Liver (tissue), 9 donors: ENCODE results near the gene ARMH1. TPM values are rescaled to one million over a fixed set of nuclear protein-coding genes. Genes with fewer than 3 reads are reported as not detected.
A peak's percentile ranks its signal among the peaks of the same experiment; 100 is the strongest.

Experiments used
- DNase-seq: peaks from one replicate; pipeline ENCODE4 v3.0.0-alpha.2; 2017; ENCODE audit warnings: low spot score
- H3K27ac ChIP-seq, 2 donors: one replicate each; pipeline ENCODE4 v1.7.0; 2013; ENCODE audit warnings: inconsistent platforms in 2 of 2, low read length in 2 of 2, control low read depth in 1 of 2, low read depth in 1 of 2, mild to moderate bottlenecking in 1 of 2
- H3K27me3 ChIP-seq, 4 donors: one replicate each; pipeline versions ENCODE4 v1.6.1 to v1.7.0; 2013; ENCODE audit warnings: low read length in 3 of 4, inconsistent platforms in 1 of 4, mild to moderate bottlenecking in 1 of 4, moderate library complexity in 1 of 4; ENCODE audit not compliant: control insufficient read depth in 4 of 4, insufficient read depth in 4 of 4
- H3K36me3 ChIP-seq, 4 donors: one replicate each; pipeline versions ENCODE4 v1.6.1 to v1.7.0; 2013; ENCODE audit warnings: low read length in 3 of 4, mild to moderate bottlenecking in 3 of 4, low read depth in 1 of 4, moderate library complexity in 1 of 4; ENCODE audit not compliant: control insufficient read depth in 4 of 4, insufficient read depth in 3 of 4
- H3K4me1 ChIP-seq, 4 donors: one replicate each; pipeline versions ENCODE4 v1.6.1 to v1.7.0; 2013; ENCODE audit warnings: low read length in 3 of 4, mild to moderate bottlenecking in 3 of 4, moderate library complexity in 1 of 4; ENCODE audit not compliant: control insufficient read depth in 4 of 4, insufficient read depth in 4 of 4
- H3K4me3 ChIP-seq, 3 donors: one replicate each; pipeline versions ENCODE4 v1.6.1 to v1.7.0; 2013; ENCODE audit warnings: low read length in 3 of 3, control low read depth in 1 of 3, low read depth in 1 of 3, mild to moderate bottlenecking in 1 of 3
- H3K9ac ChIP-seq, 2 donors: one replicate each; pipeline ENCODE4 v1.7.0; 2013; ENCODE audit warnings: low read length in 2 of 2, mild to moderate bottlenecking in 2 of 2, moderate library complexity in 2 of 2, control low read depth in 1 of 2, low read depth in 1 of 2
- H3K9me3 ChIP-seq, 4 donors: one replicate each; pipeline versions ENCODE4 v1.6.1 to v1.7.0; 2013; ENCODE audit warnings: low read length in 3 of 4; ENCODE audit not compliant: control insufficient read depth in 4 of 4
- ATF3 ChIP-seq: IDR thresholded peaks from 2 replicates; pipeline ENCODE4 v1.6.1; 2016; ENCODE audit warnings: antibody characterized with exemption
- CTCF ChIP-seq: fragments of 150-350 bp; IDR thresholded peaks from 2 replicates; pipeline ENCODE4 v1.5.1; 2017; ENCODE audit warnings: improper control_type of control experiment, low read depth, low read length; ENCODE audit not compliant: missing input control
- EGR1 ChIP-seq, 2 donors: IDR thresholded peaks; 2 replicates each; pipeline ENCODE4 v1.6.1; 2016 to 2018; ENCODE audit warnings: antibody characterized with exemption in 2 of 2, low read depth in 2 of 2
- FOXA1 ChIP-seq: IDR thresholded peaks from 2 replicates; pipeline ENCODE4 v1.6.1; 2016; ENCODE audit warnings: antibody characterized with exemption
- FOXA2 ChIP-seq: IDR thresholded peaks from 2 replicates; pipeline ENCODE4 v1.6.1; 2016; ENCODE audit warnings: antibody characterized with exemption
- GABPA ChIP-seq, 2 donors: IDR thresholded peaks in 1 of 2; conservative IDR thresholded peaks in 1 of 2; 2 replicates each; pipeline ENCODE4 v1.6.1; 2016; ENCODE audit warnings: antibody characterized with exemption in 2 of 2, mild to moderate bottlenecking in 1 of 2, moderate library complexity in 1 of 2
- HNF4A ChIP-seq, 2 donors: conservative IDR thresholded peaks; 2 replicates each; pipeline ENCODE4 v1.6.1; 2016; ENCODE audit warnings: antibody characterized with exemption in 2 of 2, mild to moderate bottlenecking in 2 of 2
- HNF4G ChIP-seq: IDR thresholded peaks from 2 replicates; pipeline ENCODE4 v1.6.1; 2016; ENCODE audit warnings: antibody characterized with exemption
- JUND ChIP-seq, 2 donors: IDR thresholded peaks; 2 replicates each; pipeline ENCODE4 v1.6.1; 2016; ENCODE audit warnings: antibody characterized with exemption in 2 of 2
- MAX ChIP-seq: IDR thresholded peaks from 2 replicates; pipeline ENCODE4 v1.6.1; 2016; ENCODE audit warnings: antibody characterized with exemption
- NR2F2 ChIP-seq: IDR thresholded peaks from 2 replicates; pipeline ENCODE4 v1.6.1; 2016; ENCODE audit warnings: antibody characterized with exemption
- RAD21 ChIP-seq, 2 donors: IDR thresholded peaks; 2 replicates each; pipeline ENCODE4 v1.6.1; 2016; ENCODE audit warnings: antibody characterized with exemption in 2 of 2, mild to moderate bottlenecking in 2 of 2
- REST ChIP-seq: IDR thresholded peaks from 2 replicates; pipeline ENCODE4 v1.6.1; 2016; ENCODE audit warnings: antibody characterized with exemption, mild to moderate bottlenecking
- RXRA ChIP-seq, 2 donors: IDR thresholded peaks; 2 replicates each; pipeline ENCODE4 v1.6.1; 2017 to 2018; ENCODE audit warnings: antibody characterized with exemption in 2 of 2, mild to moderate bottlenecking in 1 of 2
- SP1 ChIP-seq: IDR thresholded peaks from 2 replicates; pipeline ENCODE4 v1.6.1; 2018; ENCODE audit warnings: antibody characterized with exemption, mild to moderate bottlenecking
- TAF1 ChIP-seq: conservative IDR thresholded peaks from 2 replicates; pipeline ENCODE4 v1.6.1; 2016; ENCODE audit warnings: antibody characterized with exemption, mild to moderate bottlenecking
- YY1 ChIP-seq: IDR thresholded peaks from 2 replicates; pipeline ENCODE4 v1.6.1; 2016; ENCODE audit warnings: antibody characterized with exemption, mild to moderate bottlenecking
- ZBTB33 ChIP-seq: IDR thresholded peaks from 2 replicates; pipeline ENCODE4 v1.6.1; 2016; ENCODE audit warnings: antibody characterized with exemption
- WGBS: extraction: QIAGEN DNeasy Blood & Tissue Kit; methylation state at CpG from one replicate; pipeline ENCODE4 v1.1.7; 2013; 5-methylcytosine and 5-hydroxymethylcytosine counted together
- polyA plus RNA-seq, 2 donors: library from polyadenylated mRNA; stranded (reverse) in 1 of 2; unstranded in 1 of 2; fragments of 200-250 nt in 1 of 2; fragments of >200 nt in 1 of 2; fragmentation: Nextera tagmentation in 1 of 2; extraction: Ambion mirVana in 1 of 2; gene quantifications; one replicate each; pipeline versions ENCODE4 v1.2.1 to v1.2.3, GENCODE V29; 2013 to 2015
- total RNA-seq, 2 donors: library from RNA; depleted of rRNA; stranded (reverse); fragments of >200 nt; gene quantifications; one replicate each; pipeline ENCODE4 v1.2.3, GENCODE V29; 2014
- donor health status: healthy.
- donor health status: healthy.
- donor health status: healthy.
- donor health status: healthy.
- donor health status: healthy.

The ARMH1 gene
- total and polyA plus RNA-seq, 4 donors: 2.2 to 20.3 (median 5.5) TPM

GRCh38 chr1:44636688-44637598 lies 37.6 kb upstream of the ARMH1 start:
- H3K27ac ChIP-seq: no peak overlapping the region
- H3K9me3 ChIP-seq: no peaks in the 10 kb centered on the region
- H3K9ac ChIP-seq: no peak overlapping the region
- peaks cover 3 to 18% (median 14%) of the 10 kb centered on the region in 4 donors for H3K4me1 ChIP-seq
- H3K36me3 ChIP-seq: peaks cover 24 to 58% (median 36%) of the 10 kb centered on the region in 4 donors
- no peak overlapping the region for H3K4me3 ChIP-seq
- no peaks in the 10 kb centered on the region for H3K27me3 ChIP-seq
- peak; percentile 44 for DNase-seq
- TF ChIP-seq SP1: no peak
- TF ChIP-seq HNF4G: no peak
- no peak for TF ChIP-seq ZBTB33
- no peak for TF ChIP-seq FOXA1
- no peak for TF ChIP-seq RXRA (IDR thresholded peaks at IDR 0.05)
- no peak for TF ChIP-seq MAX
- TF ChIP-seq JUND (IDR thresholded peaks at IDR 0.05): no peak
- TF ChIP-seq RAD21 (IDR thresholded peaks at IDR 0.05): no peak
- no peak for TF ChIP-seq YY1
- no peak for TF ChIP-seq HNF4A (conservative IDR thresholded peaks at IDR 0.05)
- TF ChIP-seq REST: no peak
- no peak for TF ChIP-seq GABPA (IDR thresholded peaks at IDR 0.05 in 1 of 2, conservative IDR thresholded peaks at IDR 0.05 in 1 of 2)
- TF ChIP-seq FOXA2: no peak
- no peak for TF ChIP-seq TAF1
- no peak for TF ChIP-seq EGR1 (IDR thresholded peaks at IDR 0.05; ENCODE audit: low read depth in 2 of 2)
- no peak for TF ChIP-seq ATF3
- no peak for TF ChIP-seq CTCF
- TF ChIP-seq NR2F2: no peak
- 94% methylated on average over 13 of the region's 13 CpGs for WGBS
